ENCODE measurements around the gene NF2. TPM values are rescaled to one million over a fixed set of nuclear protein-coding genes. Genes with fewer than 3 reads are reported as not detected.

NF2 gene
- total RNA-seq, 1 experiment from 2014 or later = 50.9 TPM

- H3K9me3 ChIP-seq (ENCODE audit: control insufficient read depth, low read depth, low read length) = no peaks in the 10 kb centered on the region
- Mint-ChIP-seq H3K9me3 (no peaks in the 10 kb centered on the region), H3K36me3 (ENCODE audit: insufficient read depth in 1 of 3, low read depth in 3 of 3) (peaks cover 0 to 1% (median under 1%) of the 10 kb centered on the region in 3 experiments; a peak in 2 of 7 replicates), H3K27ac (no peak overlapping the region), H3K4me3 (no peak overlapping the region; a peak in 1 of 5 replicates), H3K27me3 (ENCODE audit: low read depth) (no peaks in the 10 kb centered on the region), H3K4me1 (peaks cover 1 to 8% of the 10 kb centered on the region in 2 experiments)
- no peaks in the 10 kb centered on the region for H3K23me2 ChIP-seq (ENCODE audit: insufficient read length, low read depth, low read length, poor library complexity, severe bottlenecking)
- H2BK5ac ChIP-seq (ENCODE audit: insufficient read length, low read length) = no peak overlapping the region
- no peak overlapping the region for H3K9ac ChIP-seq (ENCODE audit: extremely low read depth, insufficient read length, low read length)
- no peak for DNase-seq
- H3K18ac ChIP-seq (ENCODE audit: insufficient read length, low read depth, low read length) = no peak overlapping the region
- no peaks in the 10 kb centered on the region for H3K27me3 ChIP-seq (ENCODE audit: insufficient read depth, low read length)
- no peak overlapping the region for H4K5ac ChIP-seq (ENCODE audit: insufficient read length, low read depth, low read length)
- H2AK5ac ChIP-seq (ENCODE audit: insufficient read length, low read length) = no peak overlapping the region
- H3K23ac ChIP-seq (ENCODE audit: insufficient read length, low read depth, low read length) = no peak overlapping the region
- no peaks in the 10 kb centered on the region for H4K20me1 ChIP-seq (ENCODE audit: control insufficient read depth, insufficient read depth, insufficient read length)
- no peak overlapping the region for H2BK15ac ChIP-seq (ENCODE audit: low read depth, low read length)
- H2BK12ac ChIP-seq (ENCODE audit: insufficient read length, low read depth, low read length) = no peak overlapping the region
- H2AFZ ChIP-seq (ENCODE audit: low read length) = no peak overlapping the region
- no peak overlapping the region for H3K4me2 ChIP-seq (ENCODE audit: insufficient read depth, insufficient read length, low read length)
- no peak overlapping the region for H4K91ac ChIP-seq (ENCODE audit: insufficient read length, low read depth, low read length)
- H3K56ac ChIP-seq (ENCODE audit: insufficient read length, low read depth, low read length) = no peak overlapping the region
- H2BK20ac ChIP-seq (ENCODE audit: low read depth, low read length, poor library complexity, severe bottlenecking) = no peak overlapping the region
- no peak overlapping the region for H3T11ph ChIP-seq (ENCODE audit: low read length)
- no CpG with 5 or more reads among the region's 5 CpGs for WGBS (ENCODE audit: extremely low coverage, insufficient read length, low lambda C conversion rate)
- no peak for TF ChIP-seq CTCF (conservative IDR thresholded peaks at IDR 0.05)
- H4K8ac ChIP-seq (replicated peaks; ENCODE audit: insufficient read length, low read depth, low read length) = no peak overlapping the region
- no peaks in the 10 kb centered on the region for H3K4me1 ChIP-seq (ENCODE audit: insufficient read depth, low read length)
- no peak overlapping the region for H3K14ac ChIP-seq (ENCODE audit: insufficient read depth, low read length)
- no peaks in the 10 kb centered on the region for H3K79me2 ChIP-seq (ENCODE audit: insufficient read depth, low read length)
- H3K27ac ChIP-seq (ENCODE audit: insufficient read length, low read depth, low read length) = no peak overlapping the region
- H3K4ac ChIP-seq (ENCODE audit: low read depth, low read length) = no peak overlapping the region
- H2BK120ac ChIP-seq (ENCODE audit: low read depth, low read length, poor library complexity, severe bottlenecking) = no peak overlapping the region
- no peaks in the 10 kb centered on the region for H3K79me1 ChIP-seq (ENCODE audit: insufficient read depth, low read depth, low read length, poor library complexity, severe bottlenecking)
Observed at GRCh38 chr22:29632672-29633071, 29.2 kb downstream of the NF2 start.

All from H9 (cell line).